Posterior vena cava (tissue), 2 donors: ENCODE results near the gene PSMB3. TPM values are rescaled to one million over a fixed set of nuclear protein-coding genes. Genes with fewer than 3 reads are reported as not detected.

ENCODE experiments used
- DNase-seq: peaks from one replicate; pipeline ENCODE4 v3.0.0-alpha.2; 2020; ENCODE audit warnings: low spot score
- intact Hi-C, 2 donors: fragments of 100-400 bp; cut with DNase I; formaldehyde crosslinking; loops; one replicate each; pipeline versions ENCODE4 v1.14.1 to v1.14.2; 2022 to 2023
- long read RNA-seq, 2 donors: library from polyadenylated mRNA; unstranded; transcript quantifications; one replicate each; pipeline ENCODE4 v2.0.0, GENCODE V29; 2020 to 2021
- total RNA-seq, 2 donors: library from RNA; stranded (reverse); fragmentation: NEBNext Ultra II Directional; extraction: Animal tissue kit (Norgen Biotek cat#: 25700); gene quantifications; one replicate each; pipeline ENCODE4 v1.2.1, GENCODE V29; 2021
- donor health status: DM: yes; HTN: yes; CAD: no.
- donor health status: DM: yes; HTN: yes; CAD: no.

The PSMB3 gene
- 100 to 1,000 TPM; 133 to 137 TPM for total RNA-seq
- long read RNA-seq, donor 1, transcript PSMB3-211 (6 exons, 773 nt), result major isoform, 14 of 15 reads
- long read RNA-seq, donor 1, partial matches to known transcripts, result 0 of 15 reads
- long read RNA-seq, donor 1, other reads (novel, unspliced or antisense), result 0 of 15 reads
- long read RNA-seq, donor 2, transcript PSMB3-211 (6 exons, 773 nt), result major isoform, 40 of 47 reads
- long read RNA-seq, donor 2, partial matches to known transcripts, result 4 of 47 reads
- long read RNA-seq, donor 2, other reads (novel, unspliced or antisense), result 1 of 47 reads

GRCh38 chr17:38752308-38753070 is at the start of gene PSMB3:
TSS of gene PSMB3 (plus strand) at chr17:38752741. CDS start at chr17:38752827, 86 bp downstream.
- intact Hi-C loops, result no loop called here
- DNase-seq, result peak; percentile 98

DNA sequence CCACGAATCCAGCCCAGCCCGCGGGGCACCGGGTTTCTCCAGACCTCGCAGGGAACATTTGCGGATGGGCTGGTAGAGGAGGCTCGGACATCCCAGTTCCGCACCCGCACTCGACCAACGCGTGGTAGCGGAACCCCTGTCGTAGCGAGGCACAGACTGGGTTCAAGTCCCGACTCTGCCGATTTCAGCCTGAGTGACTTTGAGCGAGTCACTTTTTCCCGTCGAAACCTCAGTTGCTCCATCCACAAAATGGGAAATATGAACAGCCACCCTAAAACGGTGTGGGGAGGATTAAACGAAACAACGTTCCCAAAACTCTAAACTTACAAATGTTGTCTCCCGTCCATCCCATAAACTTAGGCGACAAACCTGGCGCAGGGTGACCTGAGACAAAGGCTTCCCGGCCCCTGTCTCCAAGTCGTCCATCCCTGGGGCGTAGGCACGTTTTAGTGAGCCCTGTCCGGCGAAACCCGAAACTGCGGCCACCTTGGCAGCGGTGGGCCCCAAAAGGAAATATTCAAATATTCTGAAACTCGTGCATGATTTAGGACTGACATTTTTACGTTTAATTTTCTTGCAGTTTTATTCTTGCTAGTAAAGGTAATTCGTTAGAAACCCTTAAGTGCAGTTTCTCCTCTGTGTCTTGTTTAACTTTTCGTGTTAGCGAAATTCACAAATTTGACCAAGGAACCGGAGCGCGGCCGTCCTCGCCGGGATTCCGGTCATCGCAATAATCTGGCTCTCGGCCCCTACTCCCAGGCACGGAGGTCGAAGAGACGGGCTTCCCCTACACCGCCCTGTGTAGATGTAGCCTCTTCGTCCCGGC is 49.4 kb upstream of the PSMB3 start:
- intact Hi-C loops, result no loop called here
- DNase-seq, result no peak

- peak; percentile 91 for DNase-seq
- intact Hi-C loops, result loop anchor here in 1 of 2 donors (2.0 kb wide), 1 partner anchor 25 kb away; no protein-coding TSS in a partner anchor
Measured at GRCh38 chr17:38703742-38704605, 48.6 kb upstream of the PSMB3 start.

- DNase-seq, result peak; percentile 93
- intact Hi-C loops, result loop anchor here in 1 of 2 donors (2.0 kb wide), 1 partner anchor 26 kb away; no protein-coding TSS in a partner anchor
Measured at GRCh38 chr17:38704606-38705522, 47.7 kb upstream of the PSMB3 start, which contains the start of gene MLLT6. TSS of gene MLLT6 (plus strand) at chr17:38705273. CDS start at chr17:38705633, 360 bp downstream.

DNA sequence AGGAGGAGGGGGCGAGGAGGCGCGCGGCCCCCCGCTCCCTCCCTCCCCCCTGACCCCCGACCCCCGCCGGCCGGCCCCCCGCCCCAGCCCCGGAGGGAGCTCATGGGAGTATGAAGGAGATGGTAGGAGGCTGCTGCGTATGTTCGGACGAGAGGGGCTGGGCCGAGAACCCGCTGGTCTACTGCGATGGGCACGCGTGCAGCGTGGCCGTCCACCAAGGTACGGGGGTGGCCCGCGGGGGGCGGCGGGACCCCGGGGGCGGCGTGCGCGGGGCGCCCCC is 47.1 kb upstream of the PSMB3 start:
- no peak for DNase-seq
- intact Hi-C loops, result loop anchor here in 1 of 2 donors (2.0 kb wide), 1 partner anchor 27 kb away; no protein-coding TSS in a partner anchor

DNA sequence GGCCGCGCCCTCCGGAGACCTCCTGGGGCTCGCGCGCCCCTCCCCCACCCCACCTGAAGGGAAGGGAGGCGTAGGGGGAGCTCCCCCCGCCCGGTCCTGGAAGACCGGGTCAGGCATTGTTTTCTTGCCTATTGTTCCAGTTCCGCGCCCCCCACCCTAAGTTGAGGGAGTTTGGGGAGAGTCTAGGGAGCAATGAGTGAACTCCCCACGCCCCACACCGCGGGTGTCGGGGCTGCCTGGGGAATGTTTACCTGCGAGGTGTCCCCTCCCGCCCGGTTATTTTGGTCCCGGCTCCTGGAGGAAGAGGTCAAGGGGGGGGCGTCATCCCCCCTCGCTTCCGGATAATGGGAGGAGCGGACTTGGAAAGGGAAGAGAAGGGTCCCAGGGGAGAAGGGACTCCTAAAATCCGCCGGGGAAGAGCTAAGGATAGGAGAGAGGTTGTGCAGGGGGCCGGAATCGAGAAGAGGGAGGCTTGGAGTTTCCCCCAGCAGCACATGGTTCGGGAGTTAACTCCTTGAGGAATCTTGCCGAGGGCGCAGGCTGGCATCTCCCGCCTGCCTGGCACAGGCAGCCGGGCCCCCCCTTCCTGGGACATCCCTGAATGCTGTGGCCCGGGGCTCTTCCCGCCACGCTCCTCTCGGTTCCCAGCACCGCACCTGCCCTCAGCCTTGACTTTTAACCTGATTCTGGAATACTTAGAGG is 46.6 kb upstream of the PSMB3 start:
- intact Hi-C loops, result loop anchor here in 1 of 2 donors (2.0 kb wide), 1 partner anchor 27 kb away; no protein-coding TSS in a partner anchor

GRCh38 chr17:38706505-38707216 is 45.9 kb upstream of the PSMB3 start:
- peak; percentile 80 for DNase-seq
- intact Hi-C loops, result no loop called here

More for the DNA sequence above, 46.6 kb upstream of the PSMB3 start:
- DNase-seq, result no peak

DNA sequence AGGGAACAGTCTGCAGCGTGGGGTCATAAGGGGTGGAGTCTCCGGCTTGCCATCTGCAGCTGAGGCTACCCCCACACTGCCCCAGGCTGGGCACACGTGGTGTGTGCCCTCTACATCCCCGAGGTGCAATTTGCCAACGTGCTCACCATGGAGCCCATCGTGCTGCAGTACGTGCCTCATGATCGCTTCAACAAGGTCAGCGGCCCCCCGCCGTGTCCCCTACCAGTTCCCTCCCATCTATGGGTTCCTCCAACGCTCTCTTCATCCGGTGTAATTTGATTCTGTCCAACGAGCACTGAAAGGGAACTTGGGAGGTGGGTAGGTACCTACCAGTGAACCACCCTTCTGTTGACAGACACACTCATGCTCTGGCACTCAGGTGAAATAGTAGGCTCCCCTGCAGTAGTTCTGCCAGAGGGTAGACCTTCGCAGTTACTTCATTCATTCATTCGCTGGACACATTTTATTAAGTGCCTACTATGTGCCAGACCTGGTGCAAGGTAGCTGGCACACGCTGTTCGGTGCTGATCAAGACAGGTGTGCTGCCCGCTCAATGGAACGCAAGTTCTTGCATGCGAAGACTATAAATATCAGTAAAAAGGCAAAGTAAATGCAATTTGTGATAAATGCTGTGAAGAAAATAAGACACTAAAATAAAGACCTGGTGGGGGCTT is 44.7 kb upstream of the PSMB3 start:
- DNase-seq, result no peak
- intact Hi-C loops, result no loop called here

DNA sequence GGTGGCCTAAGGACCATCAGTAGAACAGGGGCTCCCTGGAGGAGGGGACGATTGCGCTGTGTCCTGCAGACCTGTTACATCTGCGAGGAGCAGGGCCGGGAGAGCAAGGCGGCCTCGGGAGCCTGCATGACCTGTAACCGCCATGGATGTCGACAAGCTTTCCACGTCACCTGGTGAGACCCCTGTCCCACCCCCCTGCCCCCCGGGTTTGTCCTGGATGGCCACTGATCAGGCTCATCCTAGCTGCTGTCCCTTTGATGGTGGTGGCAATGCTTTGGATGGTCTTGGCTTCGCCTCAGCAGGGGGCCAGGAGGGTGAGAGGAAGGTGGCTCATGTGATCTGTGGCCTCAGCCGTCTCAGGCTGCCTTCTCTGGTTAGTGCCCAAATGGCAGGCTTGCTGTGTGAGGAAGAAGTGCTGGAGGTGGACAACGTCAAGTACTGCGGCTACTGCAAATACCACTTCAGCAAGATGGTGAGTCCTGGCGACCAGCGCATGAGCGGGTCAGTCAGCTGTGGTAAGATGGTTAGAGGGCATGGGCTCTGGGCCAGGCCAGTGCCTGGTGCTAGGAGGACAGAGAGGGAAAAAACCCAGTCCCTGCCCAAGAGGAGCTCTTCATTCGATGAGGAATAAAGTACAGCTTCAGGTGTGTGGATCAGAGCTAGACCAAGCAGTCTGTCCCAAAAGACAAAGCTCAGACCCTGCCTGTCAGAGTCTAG is 43.3 kb upstream of the PSMB3 start:
- no peak for DNase-seq
- intact Hi-C loops, result no loop called here

- intact Hi-C loops, result no loop called here
- DNase-seq, result no peak
Measured at GRCh38 chr17:38709864-38710603, 42.5 kb upstream of the PSMB3 start.

- intact Hi-C loops, result no loop called here
- no peak for DNase-seq
Measured at GRCh38 chr17:38710604-38710962, 42.0 kb upstream of the PSMB3 start.

GRCh38 chr17:38710985-38711384 is 41.6 kb upstream of the PSMB3 start:
- peak; percentile 46 for DNase-seq
- intact Hi-C loops, result no loop called here

GRCh38 chr17:38711792-38712571 is 40.6 kb upstream of the PSMB3 start:
- intact Hi-C loops, result no loop called here
- no peak for DNase-seq

DNA sequence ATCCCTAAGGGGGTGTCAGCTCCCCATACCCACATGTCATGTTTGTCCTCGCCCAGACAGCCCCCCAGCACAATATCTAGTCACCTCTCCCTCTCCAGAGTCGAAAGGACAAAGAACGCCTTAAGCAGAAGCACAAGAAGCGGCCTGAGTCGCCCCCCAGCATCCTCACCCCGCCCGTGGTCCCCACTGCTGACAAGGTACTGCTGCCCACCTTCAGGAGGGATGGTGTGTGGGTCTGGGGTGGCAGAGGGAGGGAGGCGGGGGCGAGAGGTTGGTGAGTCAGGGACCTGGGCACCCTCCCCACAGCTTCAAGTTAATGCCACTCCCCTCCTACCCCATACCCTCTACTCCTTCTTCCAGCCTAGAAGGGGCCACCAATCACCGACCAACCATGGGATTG is 39.9 kb upstream of the PSMB3 start:
- no peak for DNase-seq
- intact Hi-C loops, result no loop called here
